Stimulated activated CD8-positive, alpha-beta memory T cell treated with anti-CD3 and anti-CD28 coated beads, Interleukin-12 subunit alpha, Interleukin-12 subunit beta, amount 100 ng/mL, for 1 hour (primary cell): ENCODE data around the gene CCNI2.

Experiments
- DNase-seq: peaks from one replicate; pipeline ENCODE4 v3.0.0-alpha.2; 2020; ENCODE audit warnings: low read depth

Gene CCNI2

GRCh38 chr5:132750471-132751230, 3.4 kb downstream of the CCNI2 start:
- no peak for DNase-seq

- DNase-seq = no peak
These were observed 4.2 kb downstream of the CCNI2 start for GRCh38 chr5:132751444-132751843.

- no peak for DNase-seq
These were observed 4.8 kb downstream of the CCNI2 start for GRCh38 chr5:132751971-132752580.

DNA sequence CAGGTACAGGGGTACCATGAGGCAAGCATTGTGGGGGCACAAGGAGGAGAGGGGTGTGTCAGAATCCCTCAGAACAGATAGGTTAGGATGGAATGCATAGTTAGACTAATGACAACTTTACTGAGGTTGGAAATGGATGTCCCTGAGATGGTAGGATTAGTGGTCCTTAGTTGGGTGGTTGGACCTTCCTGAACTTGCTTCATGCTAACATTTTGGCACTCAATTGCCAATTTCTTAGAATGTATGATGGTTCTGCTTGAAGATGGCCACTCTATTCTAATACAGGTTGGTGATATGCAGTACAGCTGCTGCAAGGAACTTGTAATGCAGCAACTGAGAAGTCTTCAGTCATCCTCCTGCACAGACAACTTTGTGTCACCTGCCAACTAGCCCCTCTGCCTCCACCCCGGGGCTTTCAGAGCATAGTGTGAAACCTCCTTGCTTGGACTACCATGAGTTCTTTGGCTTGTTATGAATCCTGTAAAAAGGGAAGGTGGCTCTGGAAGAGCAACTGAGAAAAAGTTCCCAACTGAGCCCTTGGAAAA, 5.4 kb downstream of the CCNI2 start:
- DNase-seq = no peak

DNA sequence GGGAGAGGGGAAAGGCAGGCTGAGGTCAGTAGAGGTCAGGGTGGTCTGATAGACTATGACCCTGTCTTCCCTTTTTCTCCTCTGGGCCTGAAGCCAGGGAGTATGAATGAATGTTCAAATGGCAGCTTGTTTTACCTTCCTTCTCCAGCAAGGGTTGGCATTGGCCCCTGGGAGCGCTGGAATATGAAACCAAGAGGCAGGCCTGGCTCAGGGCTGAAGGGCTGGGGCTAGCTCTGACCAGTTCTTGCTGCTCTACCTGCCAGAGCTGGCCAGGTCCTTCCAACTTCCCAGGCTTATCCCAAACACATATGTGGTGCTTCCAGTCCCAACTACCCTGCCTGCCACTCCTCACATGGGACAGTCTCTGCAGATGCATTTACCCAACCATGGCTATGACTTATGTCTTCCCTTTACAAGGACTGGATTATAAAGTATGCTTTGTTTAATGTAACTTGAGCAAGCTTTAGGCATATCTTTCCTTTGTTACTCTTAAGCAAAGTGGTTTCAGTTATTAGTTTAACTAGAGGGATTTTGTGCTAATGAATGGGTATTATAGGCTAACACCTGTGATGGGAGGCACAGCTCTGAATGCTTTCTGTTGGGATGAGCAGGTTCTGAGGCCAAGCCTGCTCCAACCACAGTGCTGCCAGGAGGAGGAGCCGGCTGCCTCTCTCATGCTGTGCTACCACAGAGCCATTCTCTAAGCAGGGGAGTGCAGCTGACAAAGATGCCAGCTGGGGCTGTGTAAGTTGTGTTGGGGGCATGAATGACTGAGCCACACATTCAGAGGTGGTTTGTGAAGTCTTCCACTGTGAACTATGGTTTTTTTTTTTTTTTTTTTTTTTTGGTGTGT, 6.1 kb downstream of the CCNI2 start:
- DNase-seq = no peak

- DNase-seq = no peak
These were observed 6.9 kb downstream of the CCNI2 start for GRCh38 chr5:132754111-132754510.

GRCh38 chr5:132754947-132755346, 7.7 kb downstream of the CCNI2 start:
- DNase-seq = no peak

DNA sequence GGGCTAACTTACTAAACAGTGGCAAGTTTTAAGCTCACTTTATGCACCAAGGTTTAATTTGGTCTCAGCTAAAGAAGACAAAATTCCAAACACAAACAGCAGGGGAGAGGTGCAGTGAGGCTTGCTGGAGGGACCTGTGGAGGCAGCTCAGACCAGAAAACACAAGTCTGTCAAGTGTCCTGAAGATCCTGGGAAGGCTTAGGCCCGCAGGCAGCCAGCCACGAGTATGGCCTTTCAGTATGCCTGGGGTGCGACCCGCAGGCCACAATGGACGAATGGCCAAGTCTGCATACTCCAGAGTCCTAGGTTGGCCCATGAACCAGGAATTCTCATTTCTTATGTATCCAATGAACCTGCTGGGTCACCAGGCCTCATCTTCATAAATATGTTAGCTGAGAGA, 9.3 kb downstream of the CCNI2 start:
- no peak for DNase-seq

- no peak for DNase-seq
These were observed 11.2 kb downstream of the CCNI2 start for GRCh38 chr5:132758451-132758850.

DNA sequence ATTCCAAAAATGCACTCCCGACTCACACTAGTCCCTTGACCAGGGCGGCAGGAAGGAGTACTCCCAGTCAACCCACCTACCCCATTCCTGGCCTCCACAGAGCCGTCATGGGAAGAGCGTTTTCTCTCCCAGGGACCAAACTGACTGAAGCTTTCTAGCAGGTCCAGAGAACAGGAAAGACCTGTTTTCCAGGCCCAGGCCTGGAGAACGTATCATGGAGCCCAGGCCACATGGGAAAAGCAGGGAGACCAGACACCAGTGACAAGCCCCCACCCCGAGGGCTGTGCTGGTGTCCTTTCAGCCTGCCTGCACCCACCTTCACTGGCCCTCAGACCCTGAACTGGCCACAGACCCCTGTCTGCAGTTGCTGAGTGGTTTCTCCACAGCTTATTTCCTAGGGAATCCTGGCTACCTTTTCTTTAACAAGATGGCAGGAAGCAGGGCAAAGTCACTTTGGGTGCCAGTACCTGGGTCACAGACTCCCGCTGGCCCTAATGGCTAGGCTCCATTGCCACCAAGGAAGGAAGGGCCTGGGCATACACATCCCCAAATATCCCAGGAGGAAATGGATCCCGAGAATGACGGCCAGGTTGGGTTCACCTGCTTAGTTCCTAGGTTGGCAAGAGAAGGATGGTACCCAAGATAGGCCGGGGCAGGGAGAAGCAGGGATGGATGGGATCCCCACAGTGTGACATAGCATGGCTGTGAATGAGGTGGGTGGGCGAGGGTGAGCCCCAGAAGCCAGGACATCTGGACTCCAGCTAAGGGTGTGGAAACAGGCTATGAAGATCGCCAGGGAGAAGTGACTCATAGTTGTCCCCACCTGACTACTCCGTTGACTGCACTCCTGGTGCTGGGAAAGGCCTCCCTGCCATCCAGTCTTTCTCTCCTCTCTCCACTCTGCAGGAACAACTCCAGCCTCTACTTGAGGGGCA, 12.2 kb downstream of the CCNI2 start:
- DNase-seq = no peak

DNA sequence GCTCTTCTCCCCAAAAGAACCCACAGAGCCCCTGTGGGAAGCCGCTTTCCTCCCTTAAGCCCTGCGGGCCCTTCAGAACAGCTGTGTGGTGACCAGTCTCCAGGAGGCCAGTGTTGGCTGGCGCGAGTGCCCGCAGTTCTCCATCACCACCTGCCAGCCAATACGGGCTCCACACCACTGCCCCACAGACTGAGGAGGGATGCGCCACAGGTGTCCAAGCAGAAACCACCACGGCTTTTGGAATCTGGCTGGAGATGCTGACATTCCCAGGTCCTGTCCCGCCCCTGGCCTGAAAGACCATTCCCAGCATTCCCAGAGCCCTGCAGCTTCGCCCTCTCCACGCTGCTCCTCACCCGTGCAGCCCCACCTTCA, 12.8 kb downstream of the CCNI2 start:
- DNase-seq = no peak

DNA sequence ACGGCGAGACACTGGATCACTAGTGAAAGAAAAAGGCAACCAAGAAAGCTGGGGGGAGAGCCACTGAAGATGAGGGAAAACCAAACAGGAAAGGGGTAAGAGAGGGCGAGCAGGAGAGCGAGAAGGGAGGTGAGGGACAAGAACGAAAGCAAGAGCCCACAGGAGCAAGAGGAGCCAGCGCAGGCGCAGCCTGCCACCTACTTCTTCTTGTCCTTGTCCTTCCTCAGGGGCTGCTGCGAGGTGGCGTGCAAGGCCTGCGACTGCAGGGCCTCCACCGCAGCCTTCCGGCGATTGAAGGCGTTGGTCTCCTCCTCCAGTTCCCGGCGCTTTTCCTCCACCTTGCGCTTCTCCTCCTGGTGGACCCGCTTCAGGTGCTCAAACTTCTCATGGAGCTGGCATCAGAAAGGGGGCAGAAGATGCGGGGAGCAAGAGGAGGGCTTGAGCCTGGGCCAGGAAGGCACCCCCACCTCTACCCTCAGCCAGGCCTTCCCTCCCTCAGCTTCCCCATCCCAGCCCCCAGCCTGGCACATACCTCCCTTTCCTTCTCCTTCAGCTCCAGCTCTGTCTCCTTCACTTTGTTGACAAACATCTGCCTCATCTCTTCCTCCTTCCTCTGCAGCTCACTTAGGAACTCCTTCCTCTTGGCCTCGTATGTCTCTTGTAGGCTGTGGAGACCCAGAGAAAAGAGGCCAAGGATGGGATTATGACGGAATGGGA, 13.5 kb downstream of the CCNI2 start:
- no peak for DNase-seq

DNA sequence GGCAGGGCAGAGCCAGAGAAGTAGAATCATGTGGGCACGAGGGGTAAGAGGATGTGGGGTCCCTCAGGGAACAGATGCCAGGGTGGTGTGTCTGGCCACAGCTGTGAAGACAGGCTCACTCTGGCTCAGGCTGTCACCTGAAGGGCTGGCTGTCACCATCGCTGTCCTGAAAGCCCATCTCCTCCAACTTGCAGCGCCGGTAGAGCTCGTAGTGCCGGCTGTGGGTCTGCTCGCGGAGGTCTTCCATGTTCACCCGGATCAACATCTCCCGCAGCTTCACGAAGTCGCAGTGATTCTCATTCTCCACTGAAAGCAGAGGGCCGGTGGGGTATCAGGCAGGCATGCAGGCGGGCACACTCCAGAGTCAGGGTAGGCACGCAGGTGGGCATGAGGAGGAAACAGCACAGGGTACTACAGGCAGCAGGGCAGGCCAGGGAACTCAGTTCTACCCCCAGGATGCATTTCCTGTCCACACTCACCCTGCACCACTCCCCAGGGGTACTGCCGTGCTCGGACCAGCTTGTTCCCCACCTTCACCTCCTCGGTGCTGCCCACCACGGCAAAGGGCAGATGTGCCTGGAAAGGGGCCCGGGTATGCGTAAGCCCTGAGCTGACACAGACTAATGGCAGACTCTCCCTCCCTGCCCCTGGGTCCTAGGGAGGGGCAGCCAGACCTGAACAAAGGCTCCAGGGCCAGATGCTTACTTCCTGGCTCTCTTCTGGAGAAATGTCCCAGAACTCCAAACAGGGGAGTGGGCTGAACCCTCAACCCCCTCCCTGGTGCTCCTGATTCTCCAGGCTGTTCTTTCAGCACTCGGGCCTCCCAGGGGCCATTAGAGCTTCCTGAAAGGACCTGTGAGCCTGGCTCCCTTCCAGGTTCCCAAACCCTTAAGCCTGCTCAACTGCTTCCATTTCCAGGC, 14.4 kb downstream of the CCNI2 start:
- DNase-seq = no peak

DNA sequence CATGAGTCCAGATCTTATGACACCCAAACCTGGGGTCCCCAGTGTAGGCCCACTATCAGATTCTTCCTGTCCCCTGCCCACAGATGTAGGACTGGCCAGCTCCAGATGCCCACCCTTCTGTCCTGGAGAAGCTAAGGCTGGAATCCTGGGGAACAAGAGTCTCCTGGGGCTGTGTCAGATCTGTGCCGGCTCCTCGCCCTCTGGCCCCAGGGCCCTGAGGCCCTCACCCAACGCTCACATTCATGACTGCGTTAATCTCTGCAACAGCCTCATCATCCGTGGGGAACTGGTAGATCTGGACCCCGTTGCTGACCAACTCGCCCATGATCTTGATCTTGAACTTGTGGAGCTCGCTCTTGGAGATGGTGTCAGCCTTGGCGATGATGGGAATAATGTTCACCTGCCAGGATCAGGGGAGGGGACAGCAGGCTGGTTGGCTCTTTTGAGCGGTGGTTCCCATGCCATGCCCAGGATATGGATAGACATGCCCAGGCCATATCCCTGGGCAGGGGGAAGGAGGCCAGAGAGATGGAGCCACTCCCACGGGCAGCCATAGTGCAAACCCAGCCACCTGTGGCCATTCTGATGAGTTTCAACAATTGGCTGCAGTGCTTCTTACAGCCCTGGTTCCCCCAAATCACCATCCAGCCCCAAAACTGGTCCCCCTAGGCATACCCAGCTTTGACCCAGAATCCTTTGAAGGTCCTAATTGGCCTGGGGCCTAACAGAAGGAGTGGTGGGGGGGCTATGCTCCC, 15.2 kb downstream of the CCNI2 start:
- no peak for DNase-seq

GRCh38 chr5:132763181-132764036, 16.2 kb downstream of the CCNI2 start:
- DNase-seq = no peak

DNA sequence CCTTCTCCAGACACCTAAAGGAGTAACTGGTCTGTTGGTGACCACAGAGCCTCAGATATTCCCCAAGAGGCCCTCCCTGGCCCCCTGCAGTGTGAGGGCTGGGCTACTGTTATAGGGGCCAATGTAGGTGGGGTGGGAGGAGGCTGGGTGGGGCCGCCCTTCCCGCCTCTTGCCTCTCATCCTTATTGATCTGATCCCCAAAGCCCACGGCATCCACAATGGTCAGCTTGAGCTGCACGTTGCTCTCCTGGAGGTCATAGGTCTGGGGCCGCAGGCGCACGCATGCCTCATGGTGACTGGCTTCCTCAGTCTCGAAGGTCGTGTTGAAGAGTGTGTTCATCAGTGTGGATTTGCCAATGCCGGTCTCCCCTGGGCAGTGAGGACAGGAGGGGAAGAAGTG, 16.8 kb downstream of the CCNI2 start:
- DNase-seq = no peak

GRCh38 chr5:132764671-132765238, 17.5 kb downstream of the CCNI2 start:
- no peak for DNase-seq
